H1 (cell line): ENCODE data around the gene FGF14.

Experiments
- CTCF ChIP-seq, 3 experiments: IDR thresholded peaks; 1 replicate in 2 of 3; 2 replicates in 1 of 3; pipeline versions ENCODE4 v1.5.1 to v1.6.1; 2011; ENCODE audit warnings: low read length in 3 of 3, mild to moderate bottlenecking in 3 of 3, inconsistent platforms in 2 of 3, low read depth in 1 of 3, moderate library complexity in 1 of 3; ENCODE audit not compliant: insufficient read depth in 1 of 3; ENCODE audit errors: control extremely low read depth in 1 of 3
- E2F6 ChIP-seq: IDR thresholded peaks from 2 replicates; pipeline ENCODE4 v1.6.1; 2012; ENCODE audit warnings: inconsistent platforms
- MAX ChIP-seq: IDR thresholded peaks from 2 replicates; pipeline ENCODE4 v1.6.1; 2012; ENCODE audit warnings: inconsistent platforms
- ZNF274 ChIP-seq: IDR thresholded peaks from 2 replicates; pipeline ENCODE4 v1.7.0; 2012; ENCODE audit warnings: low read length, borderline replicate concordance; ENCODE audit errors: extremely low read depth

GRCh38 chr13:102251817-102252216 lies 150.0 kb downstream of the FGF14 start:
- TF ChIP-seq MAX = no peak
- no peak for TF ChIP-seq E2F6
- TF ChIP-seq CTCF (IDR thresholded peaks at IDR 0.05; ENCODE audit: control extremely low read depth in 1 of 3, insufficient read depth in 1 of 3, low read depth in 1 of 3, low read length in 3 of 3) = no peak
- no peak for TF ChIP-seq ZNF274
